Upper lobe of left lung (tissue), 6 donors: ENCODE results near the gene KLHL40. TPM values are rescaled to one million over a fixed set of nuclear protein-coding genes. Genes with fewer than 3 reads are reported as not detected.

Source experiments
- ATAC-seq, 2 donors: fragments of 200-7000 bp; cut with Tn5 transposase; one replicate each; pipeline ENCODE4 v1.9.1; 2022; ENCODE audit warnings: mild to moderate bottlenecking in 2 of 2, moderate library complexity in 2 of 2; ENCODE audit not compliant: low FRiP score in 2 of 2
- DNase-seq, 2 donors: peaks; one replicate each; pipeline ENCODE4 v3.0.0-alpha.2; 2019 to 2020
- H3K27ac ChIP-seq, 4 donors: fragments of 200-600 bp; sonication (generic); one replicate each; pipeline ENCODE4 v1.5.1; 2016 to 2019
- H3K27me3 ChIP-seq, 4 donors: fragments of 200-600 bp; sonication (generic); one replicate each; pipeline ENCODE4 v1.5.1; 2017 to 2019
- H3K36me3 ChIP-seq, 4 donors: fragments of 200-600 bp; sonication (generic); one replicate each; pipeline ENCODE4 v1.5.1; 2016 to 2019
- H3K4me1 ChIP-seq, 4 donors: fragments of 200-600 bp; sonication (generic); one replicate each; pipeline ENCODE4 v1.5.1; 2018 to 2019
- H3K4me3 ChIP-seq, 4 donors: fragments of 200-600 bp; sonication (generic); one replicate each; pipeline ENCODE4 v1.5.1; 2017 to 2019; ENCODE audit warnings: mild to moderate bottlenecking in 2 of 4, moderate library complexity in 1 of 4
- H3K9me3 ChIP-seq, 4 donors: fragments of 200-600 bp; sonication (generic); one replicate each; pipeline ENCODE4 v1.5.1; 2018 to 2019
- CTCF ChIP-seq, 6 experiments: fragments of 450-650 bp in 4 of 6; fragments of 200-600 bp in 2 of 6; sonication (generic) in 2 of 6; IDR thresholded peaks; one replicate each; pipeline ENCODE4 v1.5.1; 2016 to 2019; ENCODE audit warnings: antibody characterized with exemption in 6 of 6
- EP300 ChIP-seq, 4 donors: sonication (generic); formaldehyde crosslinking; IDR thresholded peaks; one replicate each; pipeline ENCODE4 v1.5.1; 2017; ENCODE audit warnings: antibody characterized with exemption in 4 of 4, control low read depth in 2 of 4
- POLR2A ChIP-seq, 4 donors: fragments of 450-650 bp; IDR thresholded peaks; one replicate each; pipeline ENCODE4 v1.5.1; 2016 to 2017; ENCODE audit warnings: antibody characterized with exemption in 4 of 4, mild to moderate bottlenecking in 2 of 4
- POLR2AphosphoS5 ChIP-seq, 2 donors: sonication (generic); formaldehyde crosslinking; IDR thresholded peaks; one replicate each; pipeline ENCODE4 v1.5.1; 2017; ENCODE audit warnings: antibody characterized with exemption in 2 of 2
- WGBS, 2 donors: methylation state at CpG; one replicate each; pipeline ENCODE4 v1.1.5; 2017 to 2018; 5-methylcytosine and 5-hydroxymethylcytosine counted together
- total RNA-seq, 6 donors: library from RNA; depleted of rRNA in 4 of 6; stranded (reverse); fragments of >200 nt in 4 of 6; gene quantifications; one replicate each; pipeline versions ENCODE4 v1.1.0 to v1.2.1, GENCODE V29; 2016 to 2021
- donor health status: DM: no; HTN: no; CAD: no; lungs with moderate emphysema.
- donor health status: DM: no; HTN: yes; CAD: no; lungs with severe emphysema.

KLHL40 gene
- total RNA-seq, 6 donors from 2014 or later: not detected

GRCh38 chr3:42708611-42709151 is 23.3 kb downstream of the KLHL40 start:
- TF ChIP-seq CTCF (IDR thresholded peaks at IDR 0.05): no peak
- H3K27ac ChIP-seq: no peak overlapping the region
- H3K36me3 ChIP-seq: no peaks in the 10 kb centered on the region
- peak in 1 of 2 donors; percentile 9 for DNase-seq
- H3K9me3 ChIP-seq: no peaks in the 10 kb centered on the region
- 87 to 89% methylated on average over 6 to 10 of the region's 10 CpGs for WGBS, 2 donors
- ATAC-seq: no peak
- no peaks in the 10 kb centered on the region for H3K27me3 ChIP-seq
- no peak overlapping the region for H3K4me3 ChIP-seq
- H3K4me1 ChIP-seq: no peaks in the 10 kb centered on the region

GRCh38 chr3:42709621-42710020 is 24.3 kb downstream of the KLHL40 start:
- no peaks in the 10 kb centered on the region for H3K36me3 ChIP-seq
- ATAC-seq: no peak
- H3K27me3 ChIP-seq: no peaks in the 10 kb centered on the region
- H3K4me1 ChIP-seq: no peaks in the 10 kb centered on the region
- 89 to 94% methylated on average over 9 to 10 of the region's 10 CpGs for WGBS, 2 donors
- TF ChIP-seq CTCF (IDR thresholded peaks at IDR 0.05): no peak
- peak in 1 of 2 donors; percentile 10 for DNase-seq
- no peaks in the 10 kb centered on the region for H3K9me3 ChIP-seq
- no peak overlapping the region for H3K27ac ChIP-seq
- H3K4me3 ChIP-seq: no peak overlapping the region

- no peak overlapping the region for H3K27ac ChIP-seq
- ATAC-seq: no peak
- H3K4me3 ChIP-seq: no peak overlapping the region
- no peaks in the 10 kb centered on the region for H3K9me3 ChIP-seq
- H3K27me3 ChIP-seq: no peaks in the 10 kb centered on the region
- peak in 1 of 2 donors; percentile 6 for DNase-seq
- WGBS, 2 donors: 81 to 82% methylated on average over 6 to 7 of the region's 7 CpGs
- TF ChIP-seq CTCF (IDR thresholded peaks at IDR 0.05) (no peak), POLR2AphosphoS5 (IDR thresholded peaks at IDR 0.05) (no peak), EP300 (IDR thresholded peaks at IDR 0.05) (no peak), POLR2A (IDR thresholded peaks at IDR 0.05) (no peak)
- no peaks in the 10 kb centered on the region for H3K36me3 ChIP-seq
- no peaks in the 10 kb centered on the region for H3K4me1 ChIP-seq
Measured at GRCh38 chr3:42710323-42711021, 25.1 kb downstream of the KLHL40 start.

GRCh38 chr3:42711491-42712343 is 26.4 kb downstream of the KLHL40 start:
- no peak overlapping the region for H3K27ac ChIP-seq
- no peaks in the 10 kb centered on the region for H3K4me1 ChIP-seq
- H3K4me3 ChIP-seq: no peak overlapping the region
- ATAC-seq (no peak), DNase-seq (peak in 1 of 2 donors; percentile 8)
- no peaks in the 10 kb centered on the region for H3K27me3 ChIP-seq
- 50 to 53% methylated on average over 6 of the region's 6 CpGs for WGBS, 2 donors
- H3K9me3 ChIP-seq: no peaks in the 10 kb centered on the region
- TF ChIP-seq POLR2AphosphoS5 (IDR thresholded peaks at IDR 0.05) (no peak), POLR2A (IDR thresholded peaks at IDR 0.05) (no peak), CTCF (IDR thresholded peaks at IDR 0.05) (no peak), EP300 (IDR thresholded peaks at IDR 0.05) (no peak)
- no peaks in the 10 kb centered on the region for H3K36me3 ChIP-seq
